Measurements from ENCODE around the gene CIC. TPM values are rescaled to one million over a fixed set of nuclear protein-coding genes. Genes with fewer than 3 reads are reported as not detected.

CIC gene
- total RNA-seq = 49.3 and 63.9 TPM in 2 replicates

- TF ChIP-seq, protein P1, sequence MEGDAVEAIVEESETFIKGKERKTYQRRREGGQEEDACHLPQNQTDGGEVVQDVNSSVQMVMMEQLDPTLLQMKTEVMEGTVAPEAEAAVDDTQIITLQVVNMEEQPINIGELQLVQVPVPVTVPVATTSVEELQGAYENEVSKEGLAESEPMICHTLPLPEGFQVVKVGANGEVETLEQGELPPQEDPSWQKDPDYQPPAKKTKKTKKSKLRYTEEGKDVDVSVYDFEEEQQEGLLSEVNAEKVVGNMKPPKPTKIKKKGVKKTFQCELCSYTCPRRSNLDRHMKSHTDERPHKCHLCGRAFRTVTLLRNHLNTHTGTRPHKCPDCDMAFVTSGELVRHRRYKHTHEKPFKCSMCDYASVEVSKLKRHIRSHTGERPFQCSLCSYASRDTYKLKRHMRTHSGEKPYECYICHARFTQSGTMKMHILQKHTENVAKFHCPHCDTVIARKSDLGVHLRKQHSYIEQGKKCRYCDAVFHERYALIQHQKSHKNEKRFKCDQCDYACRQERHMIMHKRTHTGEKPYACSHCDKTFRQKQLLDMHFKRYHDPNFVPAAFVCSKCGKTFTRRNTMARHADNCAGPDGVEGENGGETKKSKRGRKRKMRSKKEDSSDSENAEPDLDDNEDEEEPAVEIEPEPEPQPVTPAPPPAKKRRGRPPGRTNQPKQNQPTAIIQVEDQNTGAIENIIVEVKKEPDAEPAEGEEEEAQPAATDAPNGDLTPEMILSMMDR (conservative IDR thresholded peaks at IDR 0.05; ENCODE audit: low read depth, low read length) = no peak
- H3K4me3 ChIP-seq (ENCODE audit: low read depth, low read length) = peak within 1 kb of the TSS; percentile 75
- DNase-seq (ENCODE audit: low read depth) = peak; percentile 100
These were observed at the start of gene CIC for GRCh38 chr19:42268704-42269477. Gene CIC (plus strand): TSS chr19:42269252. CDS start chr19:42271784, 2,532 bp downstream.

DNA sequence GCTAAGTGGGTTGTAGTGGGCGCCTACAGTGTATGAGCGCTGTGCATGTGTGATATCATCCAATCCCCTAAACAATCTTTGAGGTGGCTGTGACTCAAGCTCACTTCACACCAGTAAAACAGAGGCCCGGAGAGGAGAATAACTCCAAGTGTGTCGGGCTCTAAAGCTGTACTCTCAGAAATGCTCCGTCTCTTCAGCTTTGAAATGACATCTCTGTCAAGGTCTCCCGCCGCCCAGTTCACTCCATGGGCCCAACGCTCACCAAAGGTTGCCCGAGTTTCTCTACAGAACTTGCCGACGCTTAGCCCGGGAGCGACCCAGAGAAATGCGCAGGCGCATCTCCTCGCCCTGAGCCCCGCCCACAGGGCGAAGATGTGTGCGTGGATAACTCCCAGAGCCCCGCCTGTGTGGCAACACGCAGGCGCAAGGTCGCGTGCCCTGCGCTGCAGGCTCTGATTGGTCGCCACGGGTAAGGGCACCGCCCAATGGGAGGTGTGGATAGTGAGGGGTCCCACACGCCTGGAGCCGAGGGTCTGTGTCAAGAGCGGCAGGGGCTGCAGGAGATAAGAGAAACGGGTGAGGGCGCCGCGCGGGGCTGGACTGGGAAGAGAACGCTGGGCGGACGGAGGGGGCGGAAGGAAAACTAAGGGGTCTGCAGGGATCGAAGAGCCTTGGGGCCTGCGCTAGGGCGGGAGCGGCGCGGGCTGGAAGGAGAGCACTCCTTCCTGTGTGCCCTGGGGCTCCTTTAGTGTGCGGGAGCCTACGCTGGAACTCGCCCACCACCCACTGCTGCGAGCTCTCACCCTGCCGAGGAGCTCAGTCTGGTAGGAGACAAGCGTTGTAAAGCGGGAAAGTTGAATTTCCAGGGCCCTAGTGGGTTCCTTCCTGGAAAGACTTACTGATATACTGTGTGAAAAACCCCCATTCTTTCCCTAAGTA is 49.0 kb upstream of the CIC start, which contains the start of gene ZNF526:
Gene ZNF526 (plus strand): TSS at position 501 of the 939 bp plus-strand sequence. CDS start 4,092 bp downstream, outside the sequence.
- peak; percentile 69 for DNase-seq (ENCODE audit: low read depth)
- TF ChIP-seq, protein P1 (conservative IDR thresholded peaks at IDR 0.05; ENCODE audit: low read depth, low read length) = no peak
- peak within 1 kb of the TSS; percentile 99 for H3K4me3 ChIP-seq (ENCODE audit: low read depth, low read length)

- TF ChIP-seq, protein P1 (conservative IDR thresholded peaks at IDR 0.05; ENCODE audit: low read depth, low read length) = no peak
- DNase-seq (ENCODE audit: low read depth) = no peak
- H3K4me3 ChIP-seq (ENCODE audit: low read depth, low read length) = peak overlapping the region; percentile 99
These were observed 48.3 kb upstream of the CIC start for GRCh38 chr19:42220751-42221097.

DNA sequence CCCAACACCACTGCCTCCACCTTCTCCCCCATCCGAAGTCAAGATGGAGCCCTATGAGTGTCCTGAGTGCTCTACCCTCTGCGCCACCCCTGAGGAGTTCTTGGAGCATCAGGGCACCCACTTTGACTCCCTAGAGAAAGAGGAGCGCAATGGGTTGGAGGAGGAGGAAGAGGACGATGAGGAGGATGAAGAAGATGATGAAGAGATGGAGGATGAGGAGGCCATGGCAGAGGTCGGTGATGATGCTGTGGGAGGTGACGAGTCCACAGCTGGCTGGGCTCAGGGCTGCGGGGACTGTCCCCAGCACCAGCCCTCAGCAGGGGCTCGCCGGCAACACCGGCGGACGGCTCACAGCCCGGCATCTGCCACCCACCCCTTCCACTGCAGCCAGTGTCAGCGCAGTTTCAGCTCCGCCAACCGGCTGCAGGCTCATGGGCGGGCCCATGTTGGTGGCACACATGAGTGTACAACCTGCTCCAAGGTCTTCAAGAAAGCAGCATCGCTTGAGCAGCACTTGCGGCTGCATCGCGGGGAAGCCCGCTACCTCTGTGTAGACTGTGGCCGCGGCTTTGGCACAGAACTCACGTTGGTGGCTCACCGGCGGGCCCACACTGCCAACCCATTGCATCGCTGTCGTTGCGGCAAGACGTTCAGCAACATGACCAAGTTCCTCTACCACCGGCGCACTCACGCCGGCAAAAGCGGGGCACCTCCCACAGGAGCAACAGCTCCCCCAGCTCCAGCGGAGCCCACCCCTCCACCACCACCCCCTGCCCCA is 43.9 kb upstream of the CIC start:
- no peak for DNase-seq (ENCODE audit: low read depth)
- TF ChIP-seq, protein P1 (conservative IDR thresholded peaks at IDR 0.05; ENCODE audit: low read depth, low read length) = no peak
- H3K4me3 ChIP-seq (ENCODE audit: low read depth, low read length) = no peak overlapping the region

DNA sequence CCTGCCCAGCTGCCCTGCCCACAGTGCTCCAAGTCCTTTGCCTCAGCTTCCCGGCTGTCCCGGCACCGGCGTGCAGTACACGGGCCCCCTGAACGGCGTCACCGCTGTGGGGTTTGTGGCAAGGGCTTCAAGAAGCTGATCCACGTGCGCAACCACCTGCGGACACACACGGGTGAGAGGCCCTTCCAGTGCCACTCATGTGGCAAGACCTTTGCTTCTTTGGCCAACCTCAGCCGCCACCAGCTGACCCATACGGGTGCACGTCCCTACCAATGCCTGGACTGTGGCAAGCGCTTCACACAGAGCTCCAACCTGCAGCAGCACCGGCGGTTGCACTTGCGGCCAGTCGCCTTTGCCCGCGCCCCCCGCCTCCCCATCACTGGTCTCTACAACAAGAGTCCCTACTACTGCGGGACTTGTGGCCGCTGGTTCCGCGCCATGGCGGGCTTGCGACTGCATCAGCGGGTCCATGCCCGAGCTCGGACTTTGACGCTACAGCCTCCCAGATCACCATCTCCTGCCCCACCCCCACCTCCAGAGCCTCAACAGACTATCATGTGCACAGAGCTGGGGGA is 43.2 kb upstream of the CIC start:
- TF ChIP-seq, protein P1 (conservative IDR thresholded peaks at IDR 0.05; ENCODE audit: low read depth, low read length) = no peak
- DNase-seq (ENCODE audit: low read depth) = no peak
- no peak overlapping the region for H3K4me3 ChIP-seq (ENCODE audit: low read depth, low read length)

GRCh38 chr19:42226886-42227285 is 42.2 kb upstream of the CIC start:
- TF ChIP-seq, protein P1 (conservative IDR thresholded peaks at IDR 0.05; ENCODE audit: low read depth, low read length) = no peak
- H3K4me3 ChIP-seq (ENCODE audit: low read depth, low read length) = no peak overlapping the region
- no peak for DNase-seq (ENCODE audit: low read depth)
